OCI-LY3 (cell line): Measurements from ENCODE around the gene KCNA4.
"Not testable (repeated sequence)": the region's sequence is repeated elsewhere in the genome, so short reads cannot be mapped to it uniquely, and the experiment has no call there.

Experiments
- H2AFZ ChIP-seq: fragments of 200-600, 300-600 bp; shearing (Covaris generic); 2 replicates; pipeline ENCODE4 v1.6.0; 2014; ENCODE audit warnings: antibody characterized with exemption, low read depth, low read length
- H3K27ac ChIP-seq: fragments of 200-600, 300-600 bp; sonication (generic); 2 replicates; pipeline ENCODE4 v1.5.1; 2014; ENCODE audit warnings: mild to moderate bottlenecking, low read length, moderate library complexity, mixed read lengths
- H3K27me3 ChIP-seq: fragments of 200-600, 300-600 bp; sonication (generic); 2 replicates; pipeline ENCODE4 v1.6.1; 2014; ENCODE audit warnings: low read depth, low read length, mixed read lengths
- H3K36me3 ChIP-seq: fragments of 200-600, 300-600 bp; sonication (generic); replicated peaks from 2 replicates; pipeline ENCODE3; 2014; ENCODE audit warnings: low read depth, low read length, mixed read lengths
- H3K4me1 ChIP-seq: fragments of 300-600, 200-600 bp; sonication (generic); 2 replicates; pipeline ENCODE4 v1.6.1; 2014; ENCODE audit warnings: low read length, mixed read lengths
- H3K4me2 ChIP-seq: fragments of 200-600, 300-600 bp; sonication (generic); 2 replicates; pipeline ENCODE4 v1.6.1; 2014; ENCODE audit warnings: low read length, mixed read lengths
- H3K4me3 ChIP-seq: fragments of 300-600, 200-600 bp; sonication (generic); 2 replicates; pipeline ENCODE4 v1.5.1; 2014; ENCODE audit warnings: antibody characterized with exemption, mild to moderate bottlenecking, low read length, moderate library complexity
- H3K79me2 ChIP-seq: fragments of 300-600, 200-600 bp; shearing (Covaris generic); 2 replicates; pipeline ENCODE4 v1.6.1; 2014; ENCODE audit warnings: mild to moderate bottlenecking, low read length, mixed read lengths
- H3K9ac ChIP-seq: fragments of 300-600, 200-600 bp; shearing (Covaris generic); 2 replicates; pipeline ENCODE4 v1.6.0; 2014; ENCODE audit warnings: mild to moderate bottlenecking, low read length, moderate library complexity
- H3K9me3 ChIP-seq: fragments of 200-600, 300-600 bp; shearing (Covaris generic); 2 replicates; pipeline ENCODE4 v1.6.1; 2014; ENCODE audit warnings: low read length, mixed read lengths; ENCODE audit not compliant: insufficient read depth
- H4K20me1 ChIP-seq: fragments of 200-600, 300-600 bp; sonication (generic); 2 replicates; pipeline ENCODE4 v1.6.1; 2016; ENCODE audit warnings: low read length, mixed read lengths; ENCODE audit not compliant: insufficient read depth
- CTCF ChIP-seq: fragments of 200-600, 300-600 bp; sonication (generic); IDR thresholded peaks from 2 replicates; pipeline ENCODE4 v1.5.1; 2014; ENCODE audit warnings: antibody characterized with exemption, low read length, low read depth
- EZH2phosphoT487 ChIP-seq: fragments of 200-600 bp; shearing (Covaris generic); IDR thresholded peaks from 2 replicates; pipeline ENCODE4 v1.6.1; 2018; ENCODE audit warnings: antibody characterized with exemption, mixed run types, low read depth

The KCNA4 gene

GRCh38 chr11:30046578-30046945, 29.7 kb upstream of the KCNA4 start:
- no peak overlapping the region for H2AFZ ChIP-seq

GRCh38 chr11:30045921-30046577, 29.2 kb upstream of the KCNA4 start:
- H4K20me1 ChIP-seq = no peaks in the 10 kb centered on the region
- H3K4me1 ChIP-seq = peaks cover 4% of the 10 kb centered on the region; the same call in 1 of the 2 replicates
- H3K27ac ChIP-seq = no peak overlapping the region
- TF ChIP-seq CTCF (no peak), EZH2phosphoT487 (no peak)
- no peak overlapping the region for H2AFZ ChIP-seq
- no peaks in the 10 kb centered on the region for H3K9me3 ChIP-seq
- H3K36me3 ChIP-seq = no peaks in the 10 kb centered on the region
- H3K4me2 ChIP-seq = no peak overlapping the region
- no peaks in the 10 kb centered on the region for H3K27me3 ChIP-seq
- H3K79me2 ChIP-seq = no peaks in the 10 kb centered on the region
- no peak overlapping the region for H3K4me3 ChIP-seq
- H3K9ac ChIP-seq = no peak overlapping the region

More at GRCh38 chr11:30046578-30046945, 29.7 kb upstream of the KCNA4 start:
- no peak overlapping the region for H3K4me2 ChIP-seq
- no peak overlapping the region for H3K27ac ChIP-seq
- H4K20me1 ChIP-seq = no peaks in the 10 kb centered on the region
- no peaks in the 10 kb centered on the region for H3K36me3 ChIP-seq
- no peak for TF ChIP-seq CTCF
- TF ChIP-seq EZH2phosphoT487 = no peak
- H3K79me2 ChIP-seq = no peaks in the 10 kb centered on the region
- H3K4me3 ChIP-seq = no peak overlapping the region
- no peaks in the 10 kb centered on the region for H3K27me3 ChIP-seq
- H3K4me1 ChIP-seq = peaks cover 4% of the 10 kb centered on the region; the same call in 1 of the 2 replicates
- H3K9me3 ChIP-seq = no peaks in the 10 kb centered on the region
- no peak overlapping the region for H3K9ac ChIP-seq

GRCh38 chr11:30045144-30045543, 28.3 kb upstream of the KCNA4 start:
- H3K4me1 ChIP-seq = peaks cover 4% of the 10 kb centered on the region; the same call in 1 of the 2 replicates
- no peaks in the 10 kb centered on the region for H3K27me3 ChIP-seq
- TF ChIP-seq CTCF (no peak), EZH2phosphoT487 (no peak)

GRCh38 chr11:30041171-30041570, 24.3 kb upstream of the KCNA4 start:
- Histone ChIP-seq H3K9me3 (no peaks in the 10 kb centered on the region), H3K36me3 (no peaks in the 10 kb centered on the region), H3K27me3 (no peaks in the 10 kb centered on the region), H3K9ac (no peak overlapping the region), H3K27ac (no peak overlapping the region), H3K79me2 (no peaks in the 10 kb centered on the region), H3K4me3 (no peak overlapping the region), H2AFZ (no peak overlapping the region), H3K4me1 (peaks cover 4% of the 10 kb centered on the region; the same call in 1 of the 2 replicates), H3K4me2 (no peak overlapping the region), H4K20me1 (no peaks in the 10 kb centered on the region)
- TF ChIP-seq CTCF = no peak
- TF ChIP-seq EZH2phosphoT487 = no peak

More at GRCh38 chr11:30045144-30045543, 28.3 kb upstream of the KCNA4 start:
- Histone ChIP-seq H3K4me3 (no peak overlapping the region), H3K36me3 (no peaks in the 10 kb centered on the region), H3K27ac (no peak overlapping the region), H4K20me1 (no peaks in the 10 kb centered on the region), H3K79me2 (no peaks in the 10 kb centered on the region), H3K9me3 (no peaks in the 10 kb centered on the region), H3K4me2 (no peak overlapping the region), H3K9ac (no peak overlapping the region), H2AFZ (no peak overlapping the region)

GRCh38 chr11:30034746-30035145, 17.9 kb upstream of the KCNA4 start:
- H3K4me1 ChIP-seq, H3K27ac ChIP-seq, H3K4me3 ChIP-seq, H3K4me2 ChIP-seq, H3K36me3 ChIP-seq, H4K20me1 ChIP-seq, H3K27me3 ChIP-seq, H2AFZ ChIP-seq, H3K9ac ChIP-seq, H3K9me3 ChIP-seq, H3K79me2 ChIP-seq: not testable (repeated sequence)

GRCh38 chr11:30034166-30034565, 17.3 kb upstream of the KCNA4 start:
- H2AFZ ChIP-seq, H3K9me3 ChIP-seq, H3K9ac ChIP-seq, H4K20me1 ChIP-seq, H3K4me1 ChIP-seq, H3K36me3 ChIP-seq, H3K27me3 ChIP-seq, H3K4me2 ChIP-seq, H3K79me2 ChIP-seq, H3K27ac ChIP-seq, H3K4me3 ChIP-seq: not testable (repeated sequence)
